Stimulated activated CD8-positive, alpha-beta memory T cell treated with anti-CD3 and anti-CD28 coated beads, Interleukin-15, amount 100 ng/mL, for 4 hours (primary cell): ENCODE measurements around the gene DMXL1.
"Not testable (repeated sequence)": the region's sequence is repeated elsewhere in the genome, so short reads cannot be mapped to it uniquely, and the experiment has no call there.

ENCODE experiments used
- DNase-seq, 2 donors: peaks; one replicate each; pipeline ENCODE4 v3.0.0-alpha.2; 2020; ENCODE audit warnings: low read depth in 2 of 2

DMXL1 gene

GRCh38 chr5:119122474-119122873, 51.6 kb downstream of the DMXL1 start:
- not testable (repeated sequence) for DNase-seq

- no peak for DNase-seq
Measured at GRCh38 chr5:119123280-119123679, 52.4 kb downstream of the DMXL1 start.

GRCh38 chr5:119129770-119130169, 58.9 kb downstream of the DMXL1 start:
- DNase-seq: no peak

- no peak for DNase-seq
Measured at GRCh38 chr5:119131530-119132304, 60.8 kb downstream of the DMXL1 start.

GRCh38 chr5:119135743-119136142, 64.9 kb downstream of the DMXL1 start:
- DNase-seq: not testable (repeated sequence)

- DNase-seq: no peak
Measured at GRCh38 chr5:119136666-119137318, 65.9 kb downstream of the DMXL1 start.

GRCh38 chr5:119153629-119154028, 82.7 kb downstream of the DMXL1 start:
- no peak for DNase-seq

GRCh38 chr5:119158144-119158543, 87.3 kb downstream of the DMXL1 start:
- no peak for DNase-seq

- DNase-seq: no peak
Measured at GRCh38 chr5:119161430-119161829, 90.5 kb downstream of the DMXL1 start.

- DNase-seq: no peak
Measured at GRCh38 chr5:119166026-119166425, 95.1 kb downstream of the DMXL1 start.

- DNase-seq: no peak
Measured at GRCh38 chr5:119168401-119168800, 97.5 kb downstream of the DMXL1 start.

GRCh38 chr5:119171686-119172085, 100.8 kb downstream of the DMXL1 start:
- DNase-seq: no peak

- no peak for DNase-seq
Measured at GRCh38 chr5:119174578-119175163, 103.8 kb downstream of the DMXL1 start.

- no peak for DNase-seq
Measured at GRCh38 chr5:119176785-119177184, 105.9 kb downstream of the DMXL1 start.

GRCh38 chr5:119177226-119177625, 106.3 kb downstream of the DMXL1 start:
- no peak for DNase-seq

GRCh38 chr5:119178435-119178834, 107.5 kb downstream of the DMXL1 start:
- DNase-seq: no peak

- no peak for DNase-seq
Measured at GRCh38 chr5:119179857-119180641, 109.2 kb downstream of the DMXL1 start.

GRCh38 chr5:119185512-119185911, 114.6 kb downstream of the DMXL1 start:
- DNase-seq: not testable (repeated sequence)

- DNase-seq: no peak
Measured at GRCh38 chr5:119187776-119188529, 117.1 kb downstream of the DMXL1 start.

- no peak for DNase-seq
Measured at GRCh38 chr5:119190470-119191095, 119.7 kb downstream of the DMXL1 start.

- DNase-seq: no peak
Measured at GRCh38 chr5:119191944-119192343, 121.1 kb downstream of the DMXL1 start.
